Measurements from ENCODE around the gene NFAM1. TPM values are rescaled to one million over a fixed set of nuclear protein-coding genes. Genes with fewer than 3 reads are reported as not detected.

The NFAM1 gene
- total RNA-seq, 2 donors from 2014 or later = 4.1 to 4.4 TPM

DNA sequence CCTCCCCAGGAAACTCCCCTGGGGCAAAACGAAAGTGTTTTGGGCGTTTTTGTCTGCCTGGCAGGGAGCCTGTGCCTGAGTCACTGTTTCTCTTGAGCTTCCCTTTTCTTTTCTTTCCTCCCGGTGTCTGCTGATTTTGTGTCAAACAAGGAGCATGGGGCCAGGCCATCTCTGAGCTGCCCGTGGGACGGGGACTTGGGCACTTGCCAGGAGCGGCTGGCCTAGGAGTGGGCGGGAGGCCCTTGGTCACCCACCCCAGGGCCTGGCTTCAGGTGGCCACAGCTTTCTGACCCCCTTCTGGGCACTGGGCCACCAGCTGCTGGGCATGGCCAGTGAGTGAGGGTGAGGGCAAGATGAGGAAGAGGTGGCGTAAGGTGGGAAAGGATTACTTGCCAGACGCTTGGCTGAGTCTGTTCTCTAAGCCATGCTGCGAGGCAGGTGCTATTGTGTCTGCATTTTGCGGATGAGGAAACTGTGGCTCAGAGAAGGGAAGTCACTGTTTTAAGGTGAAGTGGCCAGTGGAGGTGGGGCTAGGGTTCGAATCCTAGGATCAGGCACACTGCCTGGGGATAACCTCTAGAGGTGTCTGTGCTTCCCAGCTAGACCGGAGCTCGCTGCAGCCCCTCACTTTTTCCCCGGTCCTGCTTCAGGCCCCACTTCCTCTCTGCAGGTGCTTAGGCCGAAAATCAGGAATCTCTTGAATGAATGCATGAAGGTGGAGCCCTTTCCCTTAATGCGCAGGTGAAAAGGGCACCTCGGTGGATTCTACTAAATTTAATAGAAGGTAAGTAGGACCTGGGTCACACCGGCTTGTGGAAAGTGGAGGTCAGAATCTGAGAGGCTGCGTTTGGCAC, 7.8 kb upstream of the NFAM1 start:
- no peaks in the 10 kb centered on the region for H3K9me3 ChIP-seq
- DNase-seq (ENCODE audit: low spot score) (no peak), ATAC-seq (ENCODE audit: insufficient number of reproducible peaks, low FRiP score, low read depth) (no peak)
- H3K4me1 ChIP-seq (ENCODE audit: control insufficient read depth in 1 of 2, low read depth in 2 of 2) = peaks cover 17 to 39% of the 10 kb centered on the region in 2 donors
- no peaks in the 10 kb centered on the region for H3K27me3 ChIP-seq (replicated peaks; ENCODE audit: insufficient read depth)
- peak overlapping the region in 1 of 2 donors; percentile 47 for H3K27ac ChIP-seq
- peak overlapping the region; percentile 60 for H3K4me3 ChIP-seq
- H3K36me3 ChIP-seq = no peaks in the 10 kb centered on the region
- TF ChIP-seq, protein P1, sequence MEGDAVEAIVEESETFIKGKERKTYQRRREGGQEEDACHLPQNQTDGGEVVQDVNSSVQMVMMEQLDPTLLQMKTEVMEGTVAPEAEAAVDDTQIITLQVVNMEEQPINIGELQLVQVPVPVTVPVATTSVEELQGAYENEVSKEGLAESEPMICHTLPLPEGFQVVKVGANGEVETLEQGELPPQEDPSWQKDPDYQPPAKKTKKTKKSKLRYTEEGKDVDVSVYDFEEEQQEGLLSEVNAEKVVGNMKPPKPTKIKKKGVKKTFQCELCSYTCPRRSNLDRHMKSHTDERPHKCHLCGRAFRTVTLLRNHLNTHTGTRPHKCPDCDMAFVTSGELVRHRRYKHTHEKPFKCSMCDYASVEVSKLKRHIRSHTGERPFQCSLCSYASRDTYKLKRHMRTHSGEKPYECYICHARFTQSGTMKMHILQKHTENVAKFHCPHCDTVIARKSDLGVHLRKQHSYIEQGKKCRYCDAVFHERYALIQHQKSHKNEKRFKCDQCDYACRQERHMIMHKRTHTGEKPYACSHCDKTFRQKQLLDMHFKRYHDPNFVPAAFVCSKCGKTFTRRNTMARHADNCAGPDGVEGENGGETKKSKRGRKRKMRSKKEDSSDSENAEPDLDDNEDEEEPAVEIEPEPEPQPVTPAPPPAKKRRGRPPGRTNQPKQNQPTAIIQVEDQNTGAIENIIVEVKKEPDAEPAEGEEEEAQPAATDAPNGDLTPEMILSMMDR (IDR thresholded peaks at IDR 0.05) = no peak

DNA sequence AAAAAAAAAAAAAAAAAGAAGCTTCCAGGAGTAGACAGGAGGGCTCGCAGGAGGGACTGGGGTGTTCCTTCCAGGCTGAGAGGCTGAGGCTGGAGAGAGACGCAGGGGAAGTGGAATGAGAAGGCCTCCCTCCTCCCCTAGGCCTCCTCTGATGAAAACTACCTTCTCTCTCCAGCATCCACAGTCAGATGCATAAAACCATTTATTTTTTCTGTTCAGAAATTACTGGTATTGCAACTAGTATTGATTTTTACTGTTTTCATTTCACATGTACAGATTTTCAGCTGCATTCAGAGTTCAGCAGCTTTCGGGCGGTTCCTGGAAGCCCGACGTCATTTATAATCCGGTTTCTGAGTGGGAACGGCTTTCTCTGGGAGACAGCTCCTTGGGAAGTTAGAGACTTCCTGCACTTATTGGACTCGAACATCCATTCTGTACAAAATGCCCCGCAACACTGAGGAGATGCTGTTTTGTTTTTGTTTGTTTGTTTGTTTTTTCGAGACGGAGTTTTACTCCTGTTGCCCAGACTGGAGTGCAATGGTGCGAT, 6.9 kb upstream of the NFAM1 start:
- Histone ChIP-seq H3K4me3 (peak overlapping the region; percentile 60), H3K9me3 (no peaks in the 10 kb centered on the region), H3K36me3 (no peaks in the 10 kb centered on the region), H3K27ac (peak overlapping the region in 1 of 2 donors; percentile 47), H3K4me1 (ENCODE audit: control insufficient read depth in 1 of 2, low read depth in 2 of 2) (peaks cover 11 to 30% of the 10 kb centered on the region in 2 donors), H3K27me3 (replicated peaks; ENCODE audit: insufficient read depth) (no peaks in the 10 kb centered on the region)
- no peak for DNase-seq (ENCODE audit: low spot score)
- no peak for ATAC-seq (ENCODE audit: insufficient number of reproducible peaks, low FRiP score, low read depth)
- TF ChIP-seq, protein P1 (IDR thresholded peaks at IDR 0.05) = no peak

DNA sequence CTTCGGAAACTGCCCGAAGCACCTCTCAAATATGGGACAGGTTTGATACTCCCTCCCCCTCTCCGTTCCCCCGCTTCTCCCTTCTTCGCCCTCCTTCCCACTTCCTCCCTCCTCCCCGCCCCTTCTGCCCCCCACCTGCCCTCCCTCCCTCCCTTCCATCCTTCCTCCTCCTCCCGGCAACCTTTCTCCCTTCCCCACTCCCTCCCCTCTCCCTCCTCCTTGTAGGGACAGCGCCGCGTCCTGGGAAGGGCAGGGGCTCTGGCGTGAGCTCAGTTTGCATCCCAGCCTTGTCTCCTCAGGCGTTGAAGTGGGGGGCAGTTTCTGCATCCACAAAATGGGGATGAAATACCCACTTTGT, 6.1 kb upstream of the NFAM1 start:
- Histone ChIP-seq H3K27ac (no peak overlapping the region), H3K4me1 (ENCODE audit: control insufficient read depth in 1 of 2, low read depth in 2 of 2) (peaks cover 11 to 22% of the 10 kb centered on the region in 2 donors)
- DNase-seq (ENCODE audit: low spot score) = no peak

DNA sequence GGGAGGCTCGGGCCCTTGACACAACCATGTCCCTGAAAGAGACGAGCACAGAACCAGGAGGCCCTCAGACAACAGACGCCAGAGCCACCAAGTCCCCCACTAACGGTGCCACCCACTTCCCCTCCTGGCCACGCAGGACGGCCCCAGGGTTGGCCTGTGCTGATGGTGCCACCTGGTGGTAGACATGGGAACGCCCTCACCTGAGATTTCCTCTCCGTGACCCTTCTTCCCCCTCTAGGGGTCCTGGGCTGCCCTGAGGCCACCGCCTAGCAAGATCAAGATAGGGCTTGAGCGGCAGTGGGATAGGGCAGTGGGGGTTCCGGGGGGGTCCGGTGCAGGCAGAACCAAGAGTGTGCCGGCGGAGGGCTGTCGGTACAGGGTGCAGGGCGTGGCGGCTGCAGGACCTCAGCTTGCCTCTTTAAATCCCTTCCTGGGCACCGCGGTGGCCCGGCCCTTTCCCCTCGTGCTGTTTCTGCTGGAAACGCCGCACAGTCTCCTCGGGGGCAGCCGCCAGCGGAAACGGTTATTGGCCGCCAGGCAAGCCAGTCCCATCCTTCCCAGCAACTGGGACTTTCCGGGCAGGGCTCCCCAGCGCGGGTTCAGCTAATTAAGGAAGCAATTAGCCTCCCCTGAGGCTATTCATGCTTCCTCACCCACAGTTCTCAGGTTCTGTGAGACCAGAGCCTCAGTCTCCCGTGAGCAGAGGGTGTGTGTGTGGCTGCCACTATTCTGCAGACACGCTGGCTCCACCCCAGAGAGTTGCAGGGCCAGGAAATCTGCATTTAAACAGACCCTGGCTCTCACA, 5.5 kb upstream of the NFAM1 start:
- Histone ChIP-seq H3K9me3 (no peaks in the 10 kb centered on the region), H3K27ac (no peak overlapping the region), H3K27me3 (replicated peaks; ENCODE audit: insufficient read depth) (no peaks in the 10 kb centered on the region), H3K4me3 (peak overlapping the region; percentile 70), H3K36me3 (no peaks in the 10 kb centered on the region), H3K4me1 (ENCODE audit: control insufficient read depth in 1 of 2, low read depth in 2 of 2) (peaks cover 11 to 20% of the 10 kb centered on the region in 2 donors)
- DNase-seq (ENCODE audit: low spot score) = no peak
- TF ChIP-seq, protein P1 (IDR thresholded peaks at IDR 0.05) = peak; percentile 96
- ATAC-seq (ENCODE audit: insufficient number of reproducible peaks, low FRiP score, low read depth) = no peak

More for the DNA sequence above, 6.1 kb upstream of the NFAM1 start:
- no peaks in the 10 kb centered on the region for H3K27me3 ChIP-seq (replicated peaks; ENCODE audit: insufficient read depth)
- H3K9me3 ChIP-seq = no peaks in the 10 kb centered on the region
- TF ChIP-seq, protein P1 (IDR thresholded peaks at IDR 0.05) = no peak
- ATAC-seq (ENCODE audit: insufficient number of reproducible peaks, low FRiP score, low read depth) = no peak
- H3K36me3 ChIP-seq = no peaks in the 10 kb centered on the region
- H3K4me3 ChIP-seq = no peak overlapping the region

DNA sequence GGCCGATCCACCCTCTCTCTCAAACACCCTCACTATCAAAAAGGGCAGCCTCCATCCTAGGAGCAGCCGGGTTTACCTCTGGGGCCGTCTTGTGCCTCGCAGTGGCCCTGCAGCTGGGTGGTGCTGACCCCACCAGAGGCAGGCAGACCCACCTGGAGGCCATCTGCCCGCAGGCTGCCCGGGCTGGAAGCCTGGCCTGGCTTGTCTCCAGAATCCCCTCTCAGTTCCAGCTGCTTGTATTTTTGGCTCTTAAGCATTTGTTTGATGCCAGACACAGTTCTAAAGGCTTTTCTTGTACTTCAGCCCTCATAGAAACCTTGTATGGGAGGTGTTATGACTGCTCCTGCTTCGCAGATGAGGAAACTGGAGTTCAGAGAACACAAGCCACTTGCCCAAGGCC, 4.2 kb upstream of the NFAM1 start:
- Histone ChIP-seq H3K4me3 (no peak overlapping the region), H3K36me3 (no peaks in the 10 kb centered on the region), H3K4me1 (ENCODE audit: control insufficient read depth in 1 of 2, low read depth in 2 of 2) (peaks cover 11 to 29% of the 10 kb centered on the region in 2 donors), H3K27ac (no peak overlapping the region), H3K27me3 (replicated peaks; ENCODE audit: insufficient read depth) (no peaks in the 10 kb centered on the region), H3K9me3 (no peaks in the 10 kb centered on the region)
- DNase-seq (ENCODE audit: low spot score) = no peak
- TF ChIP-seq, protein P1 (IDR thresholded peaks at IDR 0.05) = no peak
- no peak for ATAC-seq (ENCODE audit: insufficient number of reproducible peaks, low FRiP score, low read depth)

Measured in thoracic aorta (tissue), 2 donors.